HUDEP-2 (cell line): ENCODE data around the gene OR2A12.
"Not testable (repeated sequence)": the region's sequence is repeated elsewhere in the genome, so short reads cannot be mapped to it uniquely, and the experiment has no call there.

Source experiments
- DNase-seq, 76 experiments: peaks; one replicate each; lab custom pipeline; 2025; ENCODE audit not compliant: unreplicated experiment in 76 of 76; lab: John Stamatoyannopoulos, UW

The OR2A12 gene

GRCh38 chr7:144085978-144086377, at the start of gene OR2A12:
Gene OR2A12, plus strand, starts transcription at chr7:144086278. Its CDS starts 8,830 bp downstream, at chr7:144095108.
- DNase-seq: no peak

- DNase-seq: no peak
These were observed 49.7 kb upstream of the OR2A12 start for GRCh38 chr7:144036302-144036885.

- DNase-seq: no peak
These were observed 48.6 kb upstream of the OR2A12 start for GRCh38 chr7:144037414-144038035.

GRCh38 chr7:144038887-144039286, 47.2 kb upstream of the OR2A12 start:
- no peak for DNase-seq

GRCh38 chr7:144048648-144049047, 37.4 kb upstream of the OR2A12 start, which contains the start of gene OR2A5:
Gene OR2A5, plus strand, starts transcription at chr7:144048948. Its CDS starts 1,454 bp downstream, at chr7:144050402.
- no peak for DNase-seq

GRCh38 chr7:144049491-144049890, 36.6 kb upstream of the OR2A12 start:
- DNase-seq: no peak

- no peak for DNase-seq
These were observed 36.0 kb upstream of the OR2A12 start for GRCh38 chr7:144050093-144050492.

GRCh38 chr7:144050884-144051283, 35.2 kb upstream of the OR2A12 start:
- not testable (repeated sequence) for DNase-seq

- DNase-seq: no peak
These were observed 28.1 kb upstream of the OR2A12 start for GRCh38 chr7:144057954-144058353.

- DNase-seq: peak in 5 of 76 experiments; percentile 0 to 20 (median 2)
These were observed 22.4 kb upstream of the OR2A12 start for GRCh38 chr7:144063710-144064109.

GRCh38 chr7:144069511-144069910, 16.6 kb upstream of the OR2A12 start, which contains the start of gene OR2A25:
Gene OR2A25, plus strand, starts transcription at chr7:144069811. Its CDS starts 4,409 bp downstream, at chr7:144074220.
- no peak for DNase-seq

GRCh38 chr7:144069953-144070352, 16.1 kb upstream of the OR2A12 start:
- no peak for DNase-seq

- no peak for DNase-seq
These were observed 11.7 kb upstream of the OR2A12 start for GRCh38 chr7:144074374-144074773.

GRCh38 chr7:144086730-144087129, 652 bp downstream of the OR2A12 start:
- no peak for DNase-seq

GRCh38 chr7:144087230-144087629, 1.2 kb downstream of the OR2A12 start:
- DNase-seq: no peak

GRCh38 chr7:144090667-144091066, 4.6 kb downstream of the OR2A12 start:
- no peak for DNase-seq

- DNase-seq: no peak
These were observed 12.7 kb downstream of the OR2A12 start for GRCh38 chr7:144098776-144099175.

- DNase-seq: no peak
These were observed 14.5 kb downstream of the OR2A12 start for GRCh38 chr7:144100607-144101006.

- no peak for DNase-seq
These were observed 16.0 kb downstream of the OR2A12 start for GRCh38 chr7:144102041-144102440.

GRCh38 chr7:144105211-144105610, 19.1 kb downstream of the OR2A12 start:
- DNase-seq: no peak

- no peak for DNase-seq
These were observed 23.2 kb downstream of the OR2A12 start, which contains the start of gene OR2A2 for GRCh38 chr7:144109283-144109682. Gene OR2A2, plus strand, starts transcription at chr7:144109583. Its CDS starts 0 bp downstream, at chr7:144109583.

- no peak for DNase-seq
These were observed 24.2 kb downstream of the OR2A12 start for GRCh38 chr7:144110272-144110671.
